Mucosa of rectum (tissue), 2 donors: ENCODE data around the gene MAB21L1.

Experiments
- H3K27ac ChIP-seq, 2 donors: one replicate each; pipeline ENCODE4 v1.7.0; 2013; ENCODE audit warnings: inconsistent platforms in 2 of 2, low read depth in 2 of 2, low read length in 2 of 2
- H3K27me3 ChIP-seq, 2 donors: one replicate each; pipeline ENCODE4 v1.7.0; 2013; ENCODE audit warnings: low read length in 2 of 2; ENCODE audit not compliant: control insufficient read depth in 2 of 2, insufficient read depth in 2 of 2
- H3K36me3 ChIP-seq, 2 donors: one replicate each; pipeline ENCODE4 v1.7.0; 2013; ENCODE audit warnings: low read length in 2 of 2; ENCODE audit not compliant: control insufficient read depth in 2 of 2, insufficient read depth in 2 of 2
- H3K4me1 ChIP-seq, 2 donors: one replicate each; pipeline ENCODE4 v1.7.0; 2013; ENCODE audit warnings: low read length in 2 of 2, mild to moderate bottlenecking in 1 of 2; ENCODE audit not compliant: control insufficient read depth in 2 of 2, insufficient read depth in 2 of 2
- H3K4me3 ChIP-seq, 2 donors: one replicate each; pipeline ENCODE4 v1.7.0; 2013; ENCODE audit warnings: low read length in 2 of 2
- H3K9ac ChIP-seq, 2 donors: one replicate each; pipeline ENCODE4 v1.7.0; 2013; ENCODE audit warnings: low read length in 2 of 2, low read depth in 1 of 2, mild to moderate bottlenecking in 1 of 2
- H3K9me3 ChIP-seq, 2 donors: one replicate each; pipeline ENCODE4 v1.7.0; 2013; ENCODE audit warnings: low read length in 2 of 2; ENCODE audit not compliant: control insufficient read depth in 2 of 2
- donor health status: healthy.
- donor health status: Normal muscosa, but diverticular disease.

MAB21L1 gene

DNA sequence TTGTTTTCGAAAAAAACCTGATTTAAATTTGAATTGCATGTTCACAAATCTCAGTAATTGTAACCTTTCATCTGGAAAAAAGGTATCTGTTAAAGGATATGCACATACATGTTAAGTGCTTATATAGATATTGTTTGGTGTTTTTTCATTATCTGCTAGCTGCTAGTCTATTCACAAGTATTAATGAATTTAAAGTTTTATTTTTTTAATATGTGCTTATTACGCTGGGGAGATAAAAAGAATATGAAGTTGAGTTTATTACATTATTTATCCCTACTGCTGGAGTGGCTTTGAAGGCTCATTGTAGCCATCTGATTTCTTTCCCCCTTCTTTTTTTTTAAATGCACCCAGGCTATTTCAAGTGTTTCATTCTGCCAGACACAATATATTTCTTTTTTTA is 3.9 kb upstream of the MAB21L1 start:
- Histone ChIP-seq H3K4me3 (no peak overlapping the region), H3K9ac (no peak overlapping the region), H3K4me1 (no peaks in the 10 kb centered on the region), H3K27me3 (peaks cover 8 to 24% of the 10 kb centered on the region in 2 donors), H3K27ac (no peak overlapping the region), H3K36me3 (no peaks in the 10 kb centered on the region), H3K9me3 (no peaks in the 10 kb centered on the region)

DNA sequence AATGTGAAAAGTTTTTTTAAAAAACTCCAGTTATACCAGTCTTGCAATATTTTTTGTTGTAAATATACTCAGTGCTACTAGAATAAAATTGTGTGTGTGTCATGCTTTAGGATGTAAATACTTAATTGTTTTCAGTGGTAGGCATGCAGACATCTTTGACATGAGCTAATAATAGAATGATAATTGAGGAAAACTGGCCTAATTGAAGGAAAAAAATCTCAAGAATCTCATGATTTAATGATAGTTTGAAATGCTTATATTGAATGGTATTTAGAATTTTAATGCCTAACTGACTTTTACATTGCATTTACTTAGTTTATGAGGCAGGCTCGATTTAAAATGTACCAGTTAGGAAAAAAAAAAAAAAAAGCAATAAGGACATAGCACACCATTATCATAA is 3.2 kb upstream of the MAB21L1 start:
- Histone ChIP-seq H3K9ac (no peak overlapping the region), H3K27me3 (peaks cover 14 to 30% of the 10 kb centered on the region in 2 donors), H3K4me1 (peaks cover 0 to 4% of the 10 kb centered on the region in 2 donors), H3K36me3 (no peaks in the 10 kb centered on the region), H3K27ac (no peak overlapping the region), H3K4me3 (no peak overlapping the region), H3K9me3 (no peaks in the 10 kb centered on the region)

DNA sequence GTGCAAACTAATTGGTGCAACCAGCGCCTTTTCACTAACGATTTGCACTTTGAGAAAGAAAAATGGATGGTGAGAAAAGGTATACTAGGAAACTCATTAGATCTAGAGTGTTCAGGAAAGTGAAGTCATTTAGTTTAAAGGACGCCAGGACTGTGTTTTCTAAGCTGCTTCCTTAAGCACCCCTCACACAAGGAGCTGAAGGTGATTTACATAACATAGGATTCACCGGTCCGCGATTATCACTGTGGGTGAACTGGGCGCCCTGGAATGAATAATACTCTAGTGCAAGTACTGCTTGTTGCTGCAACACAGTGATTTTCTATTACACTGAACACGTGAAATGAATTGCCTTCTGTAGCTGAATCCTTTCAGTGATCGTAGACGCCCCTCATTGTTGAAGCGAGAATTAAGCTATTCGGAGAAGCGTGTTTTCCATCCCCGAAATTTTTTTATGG is 2.6 kb upstream of the MAB21L1 start:
- Histone ChIP-seq H3K4me3 (no peak overlapping the region), H3K36me3 (no peaks in the 10 kb centered on the region), H3K4me1 (peaks cover 0 to 4% of the 10 kb centered on the region in 2 donors), H3K27ac (no peak overlapping the region), H3K9ac (no peak overlapping the region), H3K9me3 (no peaks in the 10 kb centered on the region), H3K27me3 (peaks cover 16 to 32% of the 10 kb centered on the region in 2 donors)

DNA sequence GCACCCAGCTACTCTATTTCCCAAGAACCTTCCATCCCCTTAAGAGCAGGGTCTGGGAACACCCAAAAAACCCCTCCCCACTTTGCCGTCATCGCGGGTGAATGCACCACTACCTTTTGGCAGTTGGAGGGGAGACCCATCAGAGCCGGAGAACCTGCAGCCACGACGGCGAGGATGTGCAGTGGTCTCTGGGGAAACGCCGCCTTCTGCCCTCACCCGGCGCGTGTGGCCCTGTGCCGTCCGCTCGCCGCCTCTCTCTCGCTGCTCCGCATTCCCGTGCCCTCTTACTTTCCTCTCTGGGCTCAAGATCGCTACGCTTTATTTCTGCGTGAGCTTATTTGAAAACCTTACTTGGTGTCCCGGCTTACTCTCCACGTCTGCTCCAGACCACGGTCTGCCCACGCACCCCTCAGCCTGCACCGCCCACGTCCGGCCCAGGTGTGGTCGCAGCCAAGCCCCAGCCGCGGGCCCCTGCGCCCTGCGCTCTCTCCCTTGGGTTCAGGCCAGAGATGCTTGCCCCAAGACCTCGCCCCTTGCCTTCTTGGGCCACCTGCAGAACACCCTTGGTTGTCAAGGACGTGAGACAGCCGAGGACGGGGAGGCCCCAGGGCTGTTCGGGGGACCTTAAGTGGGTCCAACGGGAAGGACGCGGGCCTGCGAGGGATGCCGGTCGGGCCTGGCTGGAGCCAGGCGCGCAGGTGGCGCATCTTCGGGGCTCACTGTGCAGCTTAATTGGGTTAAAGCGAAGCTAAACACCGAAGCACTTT is 2.0 kb upstream of the MAB21L1 start:
- H3K27ac ChIP-seq: no peak overlapping the region
- H3K27me3 ChIP-seq: peaks cover 16 to 32% of the 10 kb centered on the region in 2 donors
- H3K4me3 ChIP-seq: no peak overlapping the region
- H3K4me1 ChIP-seq: peaks cover 0 to 4% of the 10 kb centered on the region in 2 donors
- no peaks in the 10 kb centered on the region for H3K9me3 ChIP-seq
- no peaks in the 10 kb centered on the region for H3K36me3 ChIP-seq
- H3K9ac ChIP-seq: no peak overlapping the region

DNA sequence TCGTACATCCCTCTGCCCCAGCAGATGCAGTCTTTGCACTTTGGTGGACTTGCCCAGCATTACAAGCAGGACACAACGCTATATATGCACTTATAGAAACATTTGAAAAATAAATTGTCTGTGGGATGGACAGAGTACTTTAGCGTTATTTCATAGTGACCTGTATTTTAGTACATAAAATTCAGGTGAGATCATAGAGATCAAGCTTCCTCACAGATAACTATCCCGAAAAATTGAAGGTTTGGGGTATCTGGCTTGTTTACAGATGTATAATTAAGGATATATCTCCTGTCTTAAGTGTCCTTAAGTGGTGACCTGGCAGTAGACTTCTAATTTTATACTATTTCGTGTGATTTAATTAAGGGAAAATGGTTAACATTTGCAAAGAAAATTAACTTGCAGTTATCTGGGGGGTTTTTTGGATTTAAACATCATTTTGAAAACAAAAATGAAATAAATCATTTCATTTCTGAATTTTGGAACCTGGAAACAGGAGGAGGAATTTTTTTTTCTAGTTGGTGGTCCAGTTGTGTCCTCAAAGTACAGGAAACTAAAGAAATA is 977 bp upstream of the MAB21L1 start:
- peaks cover 18 to 32% of the 10 kb centered on the region in 2 donors for H3K27me3 ChIP-seq
- H3K4me1 ChIP-seq: peaks cover 0 to 4% of the 10 kb centered on the region in 2 donors
- H3K9me3 ChIP-seq: no peaks in the 10 kb centered on the region
- no peak overlapping the region for H3K27ac ChIP-seq
- no peak overlapping the region for H3K4me3 ChIP-seq
- no peaks in the 10 kb centered on the region for H3K36me3 ChIP-seq
- no peak overlapping the region for H3K9ac ChIP-seq

DNA sequence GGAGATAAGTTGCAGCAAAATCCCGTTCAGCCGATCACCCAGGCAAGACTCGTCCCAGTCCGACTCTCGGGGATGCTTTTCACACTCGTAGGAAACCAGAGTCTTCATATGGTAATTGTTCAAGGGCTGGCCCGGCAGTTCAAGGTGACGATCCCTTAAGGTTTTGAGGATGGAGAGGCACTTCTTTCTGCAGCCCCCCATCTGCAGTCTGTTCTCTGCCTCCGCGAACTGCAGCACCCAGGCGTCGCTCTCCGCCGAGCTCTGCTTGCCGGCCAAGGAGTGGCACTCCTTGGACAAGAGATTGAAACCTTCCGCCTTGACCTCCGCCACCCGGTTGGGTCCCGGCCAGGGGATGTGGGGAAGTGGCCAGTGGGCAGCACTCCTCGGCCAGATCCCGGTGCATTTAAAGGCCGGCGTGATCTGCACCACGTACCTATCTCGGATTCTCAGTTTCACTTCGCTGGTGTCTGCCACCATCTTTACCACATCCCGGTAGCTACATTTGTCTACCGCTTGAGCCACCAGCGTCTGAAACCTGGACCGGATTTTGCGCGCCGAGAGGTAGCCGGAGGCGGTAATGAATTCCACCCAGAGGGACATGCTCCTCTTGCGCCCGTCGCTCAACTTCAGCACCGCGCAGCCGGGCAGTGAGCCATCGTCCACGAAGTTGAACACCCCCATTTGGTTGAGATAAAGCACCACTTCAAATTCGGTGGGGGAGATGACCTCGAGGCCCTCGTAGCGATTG is 1.1 kb downstream of the MAB21L1 start:
- peaks cover 0 to 4% of the 10 kb centered on the region in 2 donors for H3K4me1 ChIP-seq
- peak overlapping the region; percentile 8 to 56 for H3K9ac ChIP-seq
- peak overlapping the region in 1 of 2 donors; percentile 1 for H3K27ac ChIP-seq
- peaks cover 26 to 47% of the 10 kb centered on the region in 2 donors for H3K27me3 ChIP-seq
- no peaks in the 10 kb centered on the region for H3K36me3 ChIP-seq
- no peaks in the 10 kb centered on the region for H3K9me3 ChIP-seq
- peak overlapping the region; percentile 57 to 71 for H3K4me3 ChIP-seq

DNA sequence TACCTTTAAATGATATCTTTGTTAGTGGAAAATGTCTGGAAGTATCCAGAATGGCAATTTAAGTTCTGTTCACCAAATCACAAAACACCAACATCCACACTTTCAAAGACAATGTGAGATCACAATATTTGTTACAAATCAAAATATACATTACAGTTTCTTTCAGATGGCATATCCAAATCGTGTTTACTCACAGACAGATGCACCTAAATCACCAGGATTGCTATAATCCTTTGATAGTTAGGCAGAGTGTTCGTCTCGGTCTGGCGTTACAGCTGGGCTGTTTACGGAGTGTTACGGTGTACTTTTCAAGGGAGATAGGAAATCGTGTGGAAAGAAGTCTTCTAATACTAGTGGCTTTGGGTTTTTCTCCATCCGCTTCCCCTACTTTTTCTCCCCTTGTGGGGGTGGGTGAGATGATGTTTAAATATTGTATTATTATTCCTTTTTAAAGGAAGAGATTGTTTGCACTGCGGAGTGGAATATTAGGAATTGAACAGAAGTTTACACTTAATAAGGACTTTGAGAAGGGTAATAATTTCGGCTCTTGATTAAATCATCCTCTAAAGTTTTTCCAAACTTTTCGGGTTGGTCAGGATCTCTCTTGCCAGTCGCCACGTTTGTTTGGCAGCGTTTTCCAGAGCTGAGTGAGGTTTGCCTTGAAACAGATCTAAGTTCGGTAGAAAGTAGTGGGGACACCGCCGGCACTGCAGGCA is 1.8 kb downstream of the MAB21L1 start:
- Histone ChIP-seq H3K27ac (no peak overlapping the region), H3K9ac (peak overlapping the region in 1 of 2 donors; percentile 56), H3K4me1 (peaks cover 0 to 4% of the 10 kb centered on the region in 2 donors), H3K36me3 (no peaks in the 10 kb centered on the region), H3K4me3 (peak overlapping the region; percentile 57 to 71), H3K27me3 (peaks cover 27 to 47% of the 10 kb centered on the region in 2 donors), H3K9me3 (no peaks in the 10 kb centered on the region)

DNA sequence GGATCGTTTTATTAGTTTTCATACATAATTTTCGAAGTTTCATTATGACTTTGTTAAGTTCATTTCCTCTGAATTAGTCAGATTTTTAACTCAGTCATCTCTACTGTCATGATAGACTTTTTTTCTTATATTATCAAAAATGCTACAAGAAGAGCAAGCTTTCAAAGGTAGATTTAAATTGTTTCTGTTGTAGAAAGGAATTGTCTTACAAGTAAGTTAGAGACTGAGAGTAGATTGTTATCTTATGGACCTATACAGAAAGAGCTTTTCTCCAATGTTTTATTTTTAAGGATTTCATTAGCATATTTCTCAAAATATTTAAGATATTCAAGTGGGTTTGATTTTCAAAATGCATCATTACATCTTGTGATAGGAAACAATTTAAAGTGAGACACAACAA is 2.7 kb downstream of the MAB21L1 start:
- Histone ChIP-seq H3K9me3 (no peaks in the 10 kb centered on the region), H3K27me3 (peaks cover 27 to 47% of the 10 kb centered on the region in 2 donors), H3K4me1 (peaks cover 0 to 4% of the 10 kb centered on the region in 2 donors), H3K9ac (no peak overlapping the region), H3K4me3 (no peak overlapping the region), H3K27ac (no peak overlapping the region), H3K36me3 (no peaks in the 10 kb centered on the region)

DNA sequence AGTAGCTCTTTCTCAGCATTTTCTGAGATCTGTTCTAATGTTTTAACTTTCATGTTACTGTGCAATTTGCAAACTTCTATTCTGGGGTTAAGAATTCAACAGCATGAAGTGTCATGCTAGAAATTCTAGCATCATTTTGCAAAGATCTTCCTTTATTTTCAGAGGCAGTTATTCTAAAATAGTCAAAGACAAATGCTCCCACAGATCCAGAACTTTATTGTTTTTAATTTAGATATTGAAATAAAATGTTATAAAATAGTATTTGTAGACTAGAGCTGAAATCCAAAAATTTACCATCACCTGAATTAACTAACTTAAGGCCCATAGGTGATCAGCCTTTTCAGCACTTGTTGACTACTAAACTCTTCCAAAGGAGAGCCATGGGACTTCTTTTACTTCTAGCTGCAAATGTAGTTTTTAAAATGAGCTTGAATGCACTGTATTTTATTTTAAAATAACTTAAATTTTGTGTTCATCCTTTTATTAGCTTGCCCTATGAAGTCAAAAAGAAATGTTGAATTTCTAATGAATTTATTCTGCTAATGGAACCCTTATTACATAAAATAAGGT is 3.2 kb downstream of the MAB21L1 start:
- H3K4me3 ChIP-seq: no peak overlapping the region
- no peak overlapping the region for H3K9ac ChIP-seq
- no peaks in the 10 kb centered on the region for H3K36me3 ChIP-seq
- peaks cover 26 to 45% of the 10 kb centered on the region in 2 donors for H3K27me3 ChIP-seq
- no peak overlapping the region for H3K27ac ChIP-seq
- no peaks in the 10 kb centered on the region for H3K9me3 ChIP-seq
- peaks cover 0 to 4% of the 10 kb centered on the region in 2 donors for H3K4me1 ChIP-seq
